ENCODE measurements around the gene TMEM87B.
"Not testable (repeated sequence)": the region's sequence is repeated elsewhere in the genome, so short reads cannot be mapped to it uniquely, and the experiment has no call there.

Gene TMEM87B

GRCh38 chr2:112075490-112076260 is 20.6 kb downstream of the TMEM87B start:
- no peak for DNase-seq

GRCh38 chr2:112077814-112078213 is 22.7 kb downstream of the TMEM87B start:
- DNase-seq, result no peak

- no peak for DNase-seq
Measured at GRCh38 chr2:112081262-112081661, 26.2 kb downstream of the TMEM87B start.

- DNase-seq, result no peak
Measured at GRCh38 chr2:112084689-112085374, 29.8 kb downstream of the TMEM87B start.

- no peak for DNase-seq
Measured at GRCh38 chr2:112085375-112085730, 30.3 kb downstream of the TMEM87B start.

GRCh38 chr2:112085916-112086669 is 31.0 kb downstream of the TMEM87B start:
- DNase-seq, result no peak

GRCh38 chr2:112087346-112088020 is 32.4 kb downstream of the TMEM87B start:
- DNase-seq, result no peak

- no peak for DNase-seq
Measured at GRCh38 chr2:112089375-112089774, 34.3 kb downstream of the TMEM87B start.

- no peak for DNase-seq
Measured at GRCh38 chr2:112092286-112093041, 37.4 kb downstream of the TMEM87B start.

- no peak for DNase-seq
Measured at GRCh38 chr2:112093216-112093615, 38.1 kb downstream of the TMEM87B start.

- no peak for DNase-seq
Measured at GRCh38 chr2:112095681-112096080, 40.6 kb downstream of the TMEM87B start.

GRCh38 chr2:112096098-112096497 is 41.0 kb downstream of the TMEM87B start:
- DNase-seq, result no peak

GRCh38 chr2:112108178-112108832 is 53.2 kb downstream of the TMEM87B start:
- no peak for DNase-seq

GRCh38 chr2:112109278-112109677 is 54.2 kb downstream of the TMEM87B start:
- DNase-seq, result no peak

GRCh38 chr2:112110966-112111365 is 55.9 kb downstream of the TMEM87B start:
- no peak for DNase-seq

GRCh38 chr2:112113354-112113753 is 58.3 kb downstream of the TMEM87B start:
- DNase-seq, result not testable (repeated sequence)

GRCh38 chr2:112118148-112118547 is 63.1 kb downstream of the TMEM87B start:
- DNase-seq, result no peak

- peak; percentile 18 for DNase-seq
Measured at GRCh38 chr2:112121682-112122254, 66.7 kb downstream of the TMEM87B start.

- DNase-seq, result no peak
Measured at GRCh38 chr2:112129060-112129459, 74.0 kb downstream of the TMEM87B start.

- no peak for DNase-seq
Measured at GRCh38 chr2:112133344-112133743, 78.3 kb downstream of the TMEM87B start.

GRCh38 chr2:112134120-112134519 is 79.1 kb downstream of the TMEM87B start:
- no peak for DNase-seq

Measured in NCI-H2081 treated with DMSO at 0.1 percent for 48 hours (cell line).